OCI-LY3 (cell line): ENCODE measurements around the gene ZRANB1.

Source experiments
- CTCF ChIP-seq: fragments of 200-600, 300-600 bp; sonication (generic); IDR thresholded peaks from 2 replicates; pipeline ENCODE4 v1.5.1; 2014; ENCODE audit warnings: antibody characterized with exemption, low read length, low read depth
- EZH2phosphoT487 ChIP-seq: fragments of 200-600 bp; shearing (Covaris generic); IDR thresholded peaks from 2 replicates; pipeline ENCODE4 v1.6.1; 2018; ENCODE audit warnings: antibody characterized with exemption, mixed run types, low read depth

DNA sequence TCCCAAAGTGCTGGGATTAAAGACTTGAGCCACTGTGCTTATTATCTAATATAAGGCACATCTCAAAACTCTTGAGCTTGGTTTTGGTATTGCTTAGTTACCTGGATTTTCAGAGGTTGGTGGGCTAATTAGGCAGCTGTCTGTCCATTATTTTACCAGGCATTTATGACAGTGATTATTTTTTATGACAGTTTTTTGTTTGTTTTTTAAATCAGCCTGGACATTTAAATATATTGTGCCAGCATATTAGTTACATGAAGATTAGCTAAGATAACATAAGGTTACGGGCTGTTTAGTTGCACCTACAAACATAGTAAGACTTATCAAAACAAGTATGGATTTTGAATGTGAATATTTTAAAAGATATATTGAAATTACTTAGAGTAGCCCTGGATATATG, 2.6 kb upstream of the ZRANB1 start:
- TF ChIP-seq CTCF (no peak), EZH2phosphoT487 (no peak)
